Activated T-cell treated with anti-CD3 and anti-CD28 coated beads, Interleukin-2, amount 50 U/mL, for 24 hours (primary cell): ENCODE data around the gene ZNF75A.

Source experiments
- DNase-seq: peaks from one replicate; pipeline ENCODE4 v3.0.0-alpha.2; 2020
- H3K27ac Mint-ChIP-seq: 2 replicates; pipeline ENCODE4 v1.8.0; 2020; ENCODE audit warnings: mild to moderate bottlenecking, mixed read lengths
- H3K27me3 Mint-ChIP-seq: 2 replicates; pipeline ENCODE4 v1.8.0; 2020; ENCODE audit warnings: mixed read lengths
- H3K36me3 Mint-ChIP-seq: 2 replicates; pipeline ENCODE4 v1.8.0; 2020; ENCODE audit warnings: low read depth, mixed read lengths
- H3K4me1 Mint-ChIP-seq: 2 replicates; pipeline ENCODE4 v1.8.0; 2020; ENCODE audit warnings: low read depth, mixed read lengths
- H3K4me3 Mint-ChIP-seq: 2 replicates; pipeline ENCODE4 v1.8.0; 2020; ENCODE audit warnings: mild to moderate bottlenecking, moderate library complexity, mixed read lengths
- H3K9me3 Mint-ChIP-seq: 2 replicates; pipeline ENCODE4 v1.8.0; 2020; ENCODE audit warnings: mixed read lengths

ZNF75A gene

GRCh38 chr16:3281222-3281820 is 24.0 kb upstream of the ZNF75A start:
- Mint-ChIP-seq H3K4me3 (peak overlapping the region; percentile 93), H3K9me3 (peaks cover 12% of the 10 kb centered on the region), H3K4me1 (peaks cover 41% of the 10 kb centered on the region), H3K27ac (no peak overlapping the region), H3K27me3 (peaks cover 8% of the 10 kb centered on the region), H3K36me3 (peaks cover 38% of the 10 kb centered on the region)
- no peak for DNase-seq

- DNase-seq: no peak
- peaks cover 46% of the 10 kb centered on the region for H3K4me1 Mint-ChIP-seq
Measured at GRCh38 chr16:3282103-3282729, 23.1 kb upstream of the ZNF75A start.

GRCh38 chr16:3282730-3283542 is 22.4 kb upstream of the ZNF75A start, which contains the start of gene ZNF263:
ZNF263 (plus strand) TSS chr16:3283491; CDS start chr16:3283819, 328 bp downstream.
- Mint-ChIP-seq H3K36me3 (peaks cover 54% of the 10 kb centered on the region), H3K9me3 (peaks cover 21% of the 10 kb centered on the region), H3K4me3 (peak within 1 kb of the TSS; percentile 93), H3K4me1 (peaks cover 49% of the 10 kb centered on the region), H3K27ac (peak within 1 kb of the TSS; percentile 99), H3K27me3 (peaks cover 3% of the 10 kb centered on the region)
- DNase-seq: peak; percentile 93

More at GRCh38 chr16:3282103-3282729, 23.1 kb upstream of the ZNF75A start:
- Mint-ChIP-seq H3K27me3 (peaks cover 3% of the 10 kb centered on the region), H3K4me3 (peak overlapping the region; percentile 93), H3K9me3 (peaks cover 18% of the 10 kb centered on the region), H3K27ac (peak overlapping the region; percentile 99), H3K36me3 (peaks cover 47% of the 10 kb centered on the region)

GRCh38 chr16:3283543-3284447 is 21.5 kb upstream of the ZNF75A start:
- Mint-ChIP-seq H3K4me1 (peaks cover 49% of the 10 kb centered on the region), H3K27me3 (no peaks in the 10 kb centered on the region), H3K4me3 (peak overlapping the region; percentile 93), H3K27ac (peak overlapping the region; percentile 99), H3K36me3 (peaks cover 63% of the 10 kb centered on the region), H3K9me3 (peaks cover 25% of the 10 kb centered on the region)
- DNase-seq: peak; percentile 40

DNA sequence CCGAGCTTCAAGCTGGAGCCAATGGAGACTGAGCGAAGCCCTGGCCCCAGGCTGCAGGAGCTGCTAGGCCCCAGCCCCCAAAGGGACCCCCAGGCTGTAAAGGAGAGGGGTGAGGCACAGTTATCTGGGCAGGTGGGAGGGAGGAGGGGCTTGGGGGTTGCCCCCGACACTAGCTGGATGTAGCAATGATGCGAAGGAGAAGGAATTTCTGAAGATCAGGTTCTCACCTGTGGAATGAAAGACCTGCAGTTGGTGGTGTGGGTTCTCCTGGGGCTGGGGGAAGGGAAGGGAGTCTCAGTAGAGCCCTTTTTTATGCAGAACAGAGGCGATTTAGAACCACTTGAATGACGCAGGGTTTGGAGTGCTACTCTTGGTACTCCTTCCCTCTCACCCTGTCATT is 20.2 kb upstream of the ZNF75A start:
- Mint-ChIP-seq H3K27ac (peak overlapping the region; percentile 22), H3K4me3 (peak overlapping the region; percentile 93), H3K4me1 (peaks cover 49% of the 10 kb centered on the region), H3K27me3 (no peaks in the 10 kb centered on the region), H3K36me3 (peaks cover 76% of the 10 kb centered on the region), H3K9me3 (peaks cover 35% of the 10 kb centered on the region)
- no peak for DNase-seq

DNA sequence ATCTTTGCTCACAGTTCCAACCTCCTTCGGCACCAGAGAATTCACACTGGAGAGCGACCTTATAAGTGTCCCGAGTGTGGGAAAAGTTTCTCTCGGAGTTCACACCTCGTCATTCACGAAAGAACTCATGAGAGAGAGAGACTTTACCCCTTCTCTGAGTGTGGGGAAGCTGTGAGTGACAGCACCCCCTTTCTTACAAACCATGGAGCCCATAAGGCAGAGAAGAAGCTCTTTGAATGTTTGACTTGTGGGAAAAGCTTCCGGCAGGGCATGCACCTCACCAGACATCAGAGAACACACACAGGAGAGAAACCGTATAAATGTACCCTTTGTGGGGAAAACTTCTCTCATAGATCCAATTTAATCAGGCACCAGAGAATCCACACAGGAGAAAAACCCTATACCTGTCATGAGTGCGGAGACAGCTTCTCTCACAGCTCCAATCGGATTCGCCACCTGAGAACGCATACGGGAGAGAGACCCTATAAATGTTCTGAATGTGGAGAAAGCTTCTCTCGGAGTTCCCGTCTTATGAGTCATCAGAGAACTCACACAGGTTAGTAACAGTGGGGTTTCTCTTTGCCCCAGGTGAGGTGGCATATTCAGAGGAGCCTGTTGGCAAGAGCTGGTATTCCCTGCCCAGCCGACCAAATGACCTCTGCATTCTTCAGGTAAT is 15.2 kb upstream of the ZNF75A start:
- H3K36me3 Mint-ChIP-seq: peaks cover 97% of the 10 kb centered on the region
- peaks cover 72% of the 10 kb centered on the region for H3K9me3 Mint-ChIP-seq
- no peaks in the 10 kb centered on the region for H3K27me3 Mint-ChIP-seq
- no peak for DNase-seq
- H3K4me1 Mint-ChIP-seq: peaks cover 20% of the 10 kb centered on the region
- no peak overlapping the region for H3K4me3 Mint-ChIP-seq
- no peak overlapping the region for H3K27ac Mint-ChIP-seq

DNA sequence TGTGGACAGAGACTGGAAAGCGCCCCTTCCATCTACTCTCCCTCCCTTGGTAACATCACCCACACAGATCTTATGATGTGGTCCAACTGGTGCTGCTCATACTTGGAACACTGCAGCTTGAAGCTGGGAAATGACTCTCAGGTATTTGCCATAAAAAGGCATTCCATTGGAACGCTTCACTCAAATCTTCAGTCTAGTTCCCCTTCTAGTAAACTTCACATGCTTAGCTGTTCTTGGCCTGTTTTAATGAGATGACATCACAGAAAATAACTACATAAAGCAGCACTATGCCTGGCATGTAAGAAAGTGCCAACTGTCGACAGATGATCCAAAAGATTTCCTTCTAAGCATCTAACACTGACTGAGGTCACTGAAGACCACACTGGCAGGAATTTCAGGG is 12.7 kb upstream of the ZNF75A start:
- H3K27ac Mint-ChIP-seq: no peak overlapping the region

DNA sequence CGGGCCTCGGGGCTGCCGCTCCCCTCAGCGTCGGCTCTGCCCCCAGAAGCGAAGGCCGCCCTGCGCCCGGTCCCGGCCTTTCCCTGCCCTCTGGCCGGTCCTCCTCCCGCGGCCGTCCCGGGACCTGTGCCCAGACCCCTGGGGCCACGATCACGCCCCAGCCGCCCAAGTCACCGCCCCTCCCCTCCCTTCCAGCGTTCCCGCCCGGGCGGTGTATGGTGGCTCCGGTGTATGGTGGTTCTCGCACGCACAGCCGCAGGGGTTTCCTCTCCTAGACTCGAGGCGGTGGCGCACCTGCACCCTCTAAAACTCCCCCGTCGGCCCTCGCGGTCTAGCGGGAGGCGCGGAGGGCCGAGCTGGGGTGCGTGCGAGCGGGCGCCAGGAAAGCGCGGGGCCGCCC is 10.1 kb upstream of the ZNF75A start:
- no peaks in the 10 kb centered on the region for H3K27me3 Mint-ChIP-seq
- H3K36me3 Mint-ChIP-seq: peaks cover 85% of the 10 kb centered on the region
- no peak for DNase-seq
- peaks cover 74% of the 10 kb centered on the region for H3K9me3 Mint-ChIP-seq
- no peak overlapping the region for H3K4me3 Mint-ChIP-seq
- no peaks in the 10 kb centered on the region for H3K4me1 Mint-ChIP-seq
- H3K27ac Mint-ChIP-seq: no peak overlapping the region

More for the DNA sequence above, 12.7 kb upstream of the ZNF75A start:
- peaks cover under 1% of the 10 kb centered on the region for H3K4me1 Mint-ChIP-seq
- H3K9me3 Mint-ChIP-seq: peaks cover 68% of the 10 kb centered on the region
- peaks cover 89% of the 10 kb centered on the region for H3K36me3 Mint-ChIP-seq
- no peak for DNase-seq
- no peak overlapping the region for H3K4me3 Mint-ChIP-seq
- no peaks in the 10 kb centered on the region for H3K27me3 Mint-ChIP-seq

GRCh38 chr16:3295783-3296182 is 9.5 kb upstream of the ZNF75A start:
- Mint-ChIP-seq H3K36me3 (peaks cover 85% of the 10 kb centered on the region), H3K27me3 (no peaks in the 10 kb centered on the region), H3K9me3 (peaks cover 75% of the 10 kb centered on the region), H3K4me3 (no peak overlapping the region), H3K27ac (no peak overlapping the region), H3K4me1 (no peaks in the 10 kb centered on the region)
- no peak for DNase-seq

DNA sequence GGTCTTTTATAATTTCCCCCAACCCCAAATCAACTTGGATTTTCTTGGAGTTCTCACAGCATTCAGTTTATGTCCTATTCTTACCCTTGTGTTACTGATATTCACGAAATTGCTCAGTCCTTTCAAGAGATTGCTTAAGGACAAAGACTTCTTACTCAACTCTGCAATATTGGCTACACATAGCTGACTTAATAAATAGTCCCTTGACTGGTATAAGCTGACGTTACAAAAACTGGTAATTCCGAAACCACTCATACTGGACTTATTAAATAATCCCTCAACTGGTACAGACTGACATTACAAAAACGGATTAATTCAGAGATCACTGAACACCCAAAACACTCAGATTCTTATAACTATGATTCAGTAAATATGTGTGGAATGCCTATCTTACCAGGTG is 927 bp upstream of the ZNF75A start:
- H3K36me3 Mint-ChIP-seq: peaks cover 97% of the 10 kb centered on the region
- DNase-seq: no peak
- H3K4me3 Mint-ChIP-seq: peak overlapping the region; percentile 82
- H3K9me3 Mint-ChIP-seq: peaks cover 52% of the 10 kb centered on the region
- peak overlapping the region; percentile 88 for H3K27ac Mint-ChIP-seq
- peaks cover 22% of the 10 kb centered on the region for H3K4me1 Mint-ChIP-seq
- no peaks in the 10 kb centered on the region for H3K27me3 Mint-ChIP-seq

GRCh38 chr16:3306078-3306477 is 781 bp downstream of the ZNF75A start:
- no peaks in the 10 kb centered on the region for H3K27me3 Mint-ChIP-seq
- H3K9me3 Mint-ChIP-seq: peaks cover 35% of the 10 kb centered on the region
- DNase-seq: no peak
- H3K27ac Mint-ChIP-seq: peak overlapping the region; percentile 88
- H3K4me1 Mint-ChIP-seq: peaks cover 22% of the 10 kb centered on the region
- peaks cover 97% of the 10 kb centered on the region for H3K36me3 Mint-ChIP-seq
- peak overlapping the region; percentile 82 for H3K4me3 Mint-ChIP-seq

DNA sequence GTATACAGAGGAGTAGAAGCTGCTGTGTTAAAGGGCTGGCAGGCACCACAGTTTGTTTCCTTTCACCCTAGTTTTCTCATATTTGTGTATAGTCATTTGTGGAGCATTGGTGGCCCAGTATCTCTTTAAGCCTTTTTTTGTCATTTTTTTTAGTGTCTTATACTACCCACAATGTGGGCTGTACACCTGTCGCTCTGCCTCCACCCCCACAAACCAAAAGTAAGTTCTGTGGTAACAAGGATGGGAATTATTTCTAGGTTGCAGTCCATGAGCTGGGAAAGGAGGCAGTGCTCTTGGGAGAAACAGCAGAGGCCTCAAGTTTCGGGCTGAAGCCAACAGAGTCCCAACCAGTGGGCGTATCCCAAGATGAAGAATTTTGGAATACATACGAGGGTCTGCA is 6.2 kb downstream of the ZNF75A start:
- Mint-ChIP-seq H3K4me3 (no peak overlapping the region), H3K27me3 (no peaks in the 10 kb centered on the region), H3K36me3 (peaks cover 100% of the 10 kb centered on the region), H3K4me1 (peaks cover 5% of the 10 kb centered on the region), H3K9me3 (peaks cover 60% of the 10 kb centered on the region), H3K27ac (no peak overlapping the region)
- DNase-seq: no peak

DNA sequence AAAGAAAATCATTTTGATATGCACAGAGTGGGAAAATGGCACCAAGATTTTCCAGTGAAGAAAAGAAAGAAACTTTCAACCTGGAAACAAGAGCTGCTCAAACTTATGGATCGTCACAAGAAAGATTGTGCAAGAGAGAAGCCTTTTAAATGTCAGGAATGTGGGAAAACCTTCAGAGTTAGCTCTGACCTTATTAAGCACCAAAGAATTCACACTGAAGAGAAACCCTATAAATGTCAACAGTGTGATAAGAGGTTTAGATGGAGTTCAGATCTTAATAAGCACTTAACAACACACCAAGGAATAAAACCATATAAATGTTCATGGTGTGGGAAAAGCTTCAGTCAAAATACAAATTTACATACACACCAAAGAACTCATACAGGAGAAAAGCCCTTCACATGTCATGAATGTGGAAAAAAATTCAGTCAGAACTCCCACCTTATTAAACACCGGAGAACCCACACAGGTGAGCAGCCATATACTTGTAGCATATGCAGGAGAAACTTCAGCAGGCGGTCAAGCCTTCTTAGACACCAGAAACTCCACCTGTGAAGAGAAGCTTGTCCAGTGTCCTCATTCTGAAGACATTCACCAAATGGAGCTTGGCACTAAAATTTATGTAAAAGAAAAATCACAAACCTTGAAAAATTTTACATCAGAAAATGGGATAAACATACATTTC is 12.2 kb downstream of the ZNF75A start:
- peaks cover 83% of the 10 kb centered on the region for H3K36me3 Mint-ChIP-seq
- no peaks in the 10 kb centered on the region for H3K27me3 Mint-ChIP-seq
- peaks cover 85% of the 10 kb centered on the region for H3K9me3 Mint-ChIP-seq
- no peaks in the 10 kb centered on the region for H3K4me1 Mint-ChIP-seq
- no peak overlapping the region for H3K27ac Mint-ChIP-seq
- no peak overlapping the region for H3K4me3 Mint-ChIP-seq
- no peak for DNase-seq
